ENCODE results near the gene ZNF644. TPM values are rescaled to one million over a fixed set of nuclear protein-coding genes. Genes with fewer than 3 reads are reported as not detected.
"Not testable (repeated sequence)": the region's sequence is repeated elsewhere in the genome, so short reads cannot be mapped to it uniquely, and the experiment has no call there.

ZNF644 gene
- total RNA-seq = 10 to 100 TPM; 54.9 to 68.6 (median 57.9) TPM
- polyA plus RNA-seq = 10 to 100 TPM; 21.0 to 23.1 TPM
- long read RNA-seq, donor 1, transcript ZNF644-211 (3 exons, 514 nt) = major isoform, 104 of 257 reads
- long read RNA-seq, donor 1, transcript ZNF644-203 (4 exons, 1,253 nt) = minor isoform, 8 of 257 reads
- long read RNA-seq, donor 1, partial matches to known transcripts = 106 of 257 reads
- long read RNA-seq, donor 1, other reads (novel, unspliced or antisense) = 35 of 257 reads
- long read RNA-seq, donor 2, full-length matches to known transcripts = 20 of 34 reads
- long read RNA-seq, donor 2, partial matches to known transcripts = 14 of 34 reads
- long read RNA-seq, donor 2, other reads (novel, unspliced or antisense) = 0 of 34 reads
- long read RNA-seq, donor 3, full-length matches to known transcripts = 15 of 59 reads
- long read RNA-seq, donor 3, partial matches to known transcripts = 35 of 59 reads
- long read RNA-seq, donor 3, other reads (novel, unspliced or antisense) = 9 of 59 reads

GRCh38 chr1:91021686-91022517, at the start of gene ZNF644:
Gene ZNF644 (minus strand): TSS chr1:91022035. CDS start chr1:90982353, 39,682 bp downstream.
- WGBS, 3 donors = 0% methylated on average over 33 to 70 of the region's 70 CpGs
- TF ChIP-seq CTCF (IDR thresholded peaks at IDR 0.05) = no peak
- peak; percentile 76 for TF ChIP-seq POLR2A (IDR thresholded peaks at IDR 0.05)
- Histone ChIP-seq H3K27me3 (no peaks in the 10 kb centered on the region), H3K4me1 (ENCODE audit: insufficient read depth) (peaks cover 2% of the 10 kb centered on the region), H3K9me3 (no peaks in the 10 kb centered on the region), H3K36me3 (no peaks in the 10 kb centered on the region), H3K27ac (peak within 1 kb of the TSS; percentile 90 to 100), H3K4me3 (peak within 1 kb of the TSS; percentile 72)
- intact Hi-C loops (cut with DNase I) = no loop called here
- DNase-seq = peak; percentile 86 to 93 (median 90)

- no peaks in the 10 kb centered on the region for H3K9me3 ChIP-seq
- no peaks in the 10 kb centered on the region for H3K4me1 ChIP-seq (ENCODE audit: insufficient read depth)
- H3K36me3 ChIP-seq = no peaks in the 10 kb centered on the region
- intact Hi-C loops (cut with DNase I) = no loop called here
- 1 to 4% (median 2%) methylated on average over 3 of the region's 3 CpGs for WGBS, 3 donors
- TF ChIP-seq EP300 (IDR thresholded peaks at IDR 0.05) (no peak), CTCF (IDR thresholded peaks at IDR 0.05) (no peak), POLR2A (IDR thresholded peaks at IDR 0.05) (no peak)
- H3K27ac ChIP-seq = no peak overlapping the region
- H3K27me3 ChIP-seq = no peaks in the 10 kb centered on the region
- DNase-seq = no peak
- H3K4me3 ChIP-seq = no peak overlapping the region
These were observed 48.5 kb upstream of the ZNF644 start for GRCh38 chr1:91070298-91070697.

GRCh38 chr1:91066538-91066937, 44.7 kb upstream of the ZNF644 start:
- Histone ChIP-seq H3K27me3 (no peaks in the 10 kb centered on the region), H3K4me1 (ENCODE audit: insufficient read depth) (no peaks in the 10 kb centered on the region), H3K27ac (no peak overlapping the region), H3K4me3 (no peak overlapping the region), H3K36me3 (no peaks in the 10 kb centered on the region), H3K9me3 (no peaks in the 10 kb centered on the region)
- intact Hi-C loops (cut with DNase I) = no loop called here
- 16 to 33% (median 30%) methylated on average over 1 of the region's 1 CpG for WGBS, 3 donors
- no peak for DNase-seq
- TF ChIP-seq POLR2A (IDR thresholded peaks at IDR 0.05) = no peak
- TF ChIP-seq CTCF (IDR thresholded peaks at IDR 0.05) = no peak
- no peak for TF ChIP-seq EP300 (IDR thresholded peaks at IDR 0.05)

GRCh38 chr1:91065337-91065736, 43.5 kb upstream of the ZNF644 start:
- no peaks in the 10 kb centered on the region for H3K36me3 ChIP-seq
- no peak for TF ChIP-seq EP300 (IDR thresholded peaks at IDR 0.05)
- no peak for TF ChIP-seq CTCF (IDR thresholded peaks at IDR 0.05)
- no peaks in the 10 kb centered on the region for H3K4me1 ChIP-seq (ENCODE audit: insufficient read depth)
- no peak overlapping the region for H3K4me3 ChIP-seq
- no peaks in the 10 kb centered on the region for H3K27me3 ChIP-seq
- WGBS, 3 donors = 66 to 69% (median 67%) methylated on average over 4 of the region's 4 CpGs
- intact Hi-C loops (cut with DNase I) = no loop called here
- no peak overlapping the region for H3K27ac ChIP-seq
- DNase-seq = no peak
- no peaks in the 10 kb centered on the region for H3K9me3 ChIP-seq

GRCh38 chr1:91063403-91063802, 41.6 kb upstream of the ZNF644 start:
- H3K4me3 ChIP-seq; DNase-seq; H3K4me1 ChIP-seq (ENCODE audit: insufficient read depth); H3K9me3 ChIP-seq; intact Hi-C loops (cut with DNase I); H3K27me3 ChIP-seq; H3K27ac ChIP-seq; H3K36me3 ChIP-seq: not testable (repeated sequence)
- WGBS, 3 donors = 80 to 81% (median 80%) methylated on average over 5 of the region's 5 CpGs
